Neural cell (in vitro differentiated cells): Measurements from ENCODE around the gene LTBP1. TPM values are rescaled to one million over a fixed set of nuclear protein-coding genes. Genes with fewer than 3 reads are reported as not detected.
"Not testable (repeated sequence)": the region's sequence is repeated elsewhere in the genome, so short reads cannot be mapped to it uniquely, and the experiment has no call there.

ENCODE experiments used
- H2AFZ ChIP-seq: fragments of 200-600, 300-800 bp; sonication (generic), shearing (Covaris generic); 2 replicates; pipeline ENCODE4 v1.6.0; 2014; ENCODE audit warnings: low read depth, mild to moderate bottlenecking, antibody characterized with exemption, low read length, moderate library complexity
- H3F3A ChIP-seq: fragments of 200-600 bp; shearing (Covaris generic); 2 replicates; pipeline ENCODE4 v1.6.1; 2016; ENCODE audit warnings: mild to moderate bottlenecking, moderate library complexity, mixed read lengths, antibody characterized with exemption, low read length; ENCODE audit not compliant: insufficient read depth, poor library complexity, severe bottlenecking
- H3K27ac ChIP-seq: fragments of 200-600, 300-800 bp; sonication (generic), shearing (Covaris generic); 2 replicates; pipeline ENCODE4 v1.5.1; 2014; ENCODE audit warnings: mild to moderate bottlenecking, low read length, moderate library complexity
- H3K27me3 ChIP-seq: fragments of 300-800, 200-600 bp; sonication (generic), shearing (Covaris generic); 2 replicates; pipeline ENCODE4 v1.6.0; 2014; ENCODE audit warnings: mild to moderate bottlenecking, low read depth, low read length, moderate library complexity; ENCODE audit not compliant: insufficient read depth
- H3K36me3 ChIP-seq: fragments of 300-800, 200-600 bp; sonication (generic), shearing (Covaris generic); 2 replicates; pipeline ENCODE4 v1.5.1; 2014; ENCODE audit warnings: mild to moderate bottlenecking, antibody characterized with exemption, low read length, moderate library complexity; ENCODE audit not compliant: insufficient read depth
- H3K4me2 ChIP-seq: fragments of 300-800, 200-600 bp; sonication (generic), shearing (Covaris generic); 2 replicates; pipeline ENCODE4 v1.6.0; 2014; ENCODE audit warnings: mild to moderate bottlenecking, low read length
- H3K4me3 ChIP-seq: fragments of 300-800, 200-600 bp; sonication (generic), shearing (Covaris generic); 2 replicates; pipeline ENCODE4 v1.5.1; 2014; ENCODE audit warnings: mild to moderate bottlenecking, low read length, moderate library complexity
- H3K79me2 ChIP-seq: fragments of 200-600 bp; shearing (Covaris generic); replicated peaks from 2 replicates; pipeline ENCODE4 v1.6.0; 2014; ENCODE audit warnings: mild to moderate bottlenecking, low read length, moderate library complexity; ENCODE audit not compliant: insufficient read depth
- H3K9ac ChIP-seq: fragments of 300-800, 200-600 bp; sonication (generic), shearing (Covaris generic); 2 replicates; pipeline ENCODE4 v1.6.1; 2016; ENCODE audit warnings: mild to moderate bottlenecking, low read length, mixed read lengths
- H3K9me2 ChIP-seq: fragments of 200-600 bp; shearing (Covaris generic); 2 replicates; pipeline ENCODE4 v1.6.1; 2016; ENCODE audit warnings: mild to moderate bottlenecking, low read length, mixed read lengths; ENCODE audit not compliant: insufficient read depth
- H3K9me3 ChIP-seq: fragments of 200-600, 300-800 bp; sonication (generic), shearing (Covaris generic); 2 replicates; pipeline ENCODE4 v1.6.1; 2016; ENCODE audit warnings: mild to moderate bottlenecking, mixed run types, low read length, moderate library complexity, mixed read lengths
- H4K20me1 ChIP-seq: fragments of 200-600 bp; shearing (Covaris generic); 2 replicates; pipeline ENCODE4 v1.6.1; 2016; ENCODE audit warnings: mild to moderate bottlenecking, mixed run types; ENCODE audit not compliant: insufficient read depth
- CTCF ChIP-seq: fragments of 450-650 bp; IDR thresholded peaks from 2 replicates; pipeline ENCODE4 v1.5.1; 2014; ENCODE audit warnings: antibody characterized with exemption, mild to moderate bottlenecking, moderate library complexity; ENCODE audit not compliant: poor library complexity, severe bottlenecking
- EP300 ChIP-seq: fragments of 450-650 bp; conservative IDR thresholded peaks from 2 replicates; pipeline ENCODE4 v1.6.1; 2014; ENCODE audit warnings: antibody characterized with exemption, mild to moderate bottlenecking, moderate library complexity; ENCODE audit not compliant: poor library complexity, severe bottlenecking
- EZH2 ChIP-seq: fragments of 200-600, 300-800 bp; shearing (Covaris generic), sonication (generic); IDR thresholded peaks from 2 replicates; pipeline ENCODE4 v1.6.1; 2014; ENCODE audit warnings: antibody characterized with exemption, low read length, borderline replicate concordance, mild to moderate bottlenecking; ENCODE audit not compliant: insufficient read depth, poor library complexity, severe bottlenecking
- MXI1 ChIP-seq: fragments of 450-650 bp; conservative IDR thresholded peaks from 2 replicates; pipeline ENCODE4 v1.6.1; 2014; ENCODE audit warnings: antibody characterized with exemption, mild to moderate bottlenecking; ENCODE audit not compliant: poor library complexity, severe bottlenecking
- POLR2AphosphoS5 ChIP-seq: IDR thresholded peaks from 2 replicates; pipeline ENCODE4 v1.6.1; 2012
- RAD21 ChIP-seq: fragments of 450-650 bp; conservative IDR thresholded peaks from 2 replicates; pipeline ENCODE4 v1.6.1; 2014; ENCODE audit warnings: antibody characterized with exemption, mild to moderate bottlenecking, moderate library complexity
- REST ChIP-seq: IDR thresholded peaks from 2 replicates; pipeline ENCODE4 v1.6.1; 2012; ENCODE audit warnings: borderline replicate concordance
- SMC3 ChIP-seq: fragments of 450-650 bp; conservative IDR thresholded peaks from 2 replicates; pipeline ENCODE4 v1.6.1; 2014; ENCODE audit warnings: antibody characterized with exemption, mild to moderate bottlenecking, moderate library complexity; ENCODE audit not compliant: poor library complexity
- TAF1 ChIP-seq: IDR thresholded peaks from 2 replicates; pipeline ENCODE4 v1.6.1; 2012; ENCODE audit warnings: low read depth
- polyA plus RNA-seq: library from polyadenylated mRNA; depleted of rRNA; stranded (reverse); fragments of >200 nt; gene quantifications from 2 replicates; pipeline ENCODE4 v1.2.3, GENCODE V29; 2014

LTBP1 gene
- polyA plus RNA-seq, 1 donor from 2014 or later = 1.8 TPM

GRCh38 chr2:33441235-33441810 lies 494.6 kb downstream of the LTBP1 start:
- Histone ChIP-seq H3K9ac (no peak overlapping the region), H3K9me3 (no peaks in the 10 kb centered on the region), H4K20me1 (no peaks in the 10 kb centered on the region), H3K27ac (no peak overlapping the region), H3K36me3 (no peaks in the 10 kb centered on the region), H3K4me3 (no peak overlapping the region), H3F3A (no peaks in the 10 kb centered on the region), H3K27me3 (no peaks in the 10 kb centered on the region), H3K79me2 (no peaks in the 10 kb centered on the region), H3K9me2 (no peaks in the 10 kb centered on the region), H2AFZ (no peak overlapping the region), H3K4me2 (no peak overlapping the region)
- peak; percentile 77 for TF ChIP-seq CTCF
- TF ChIP-seq POLR2AphosphoS5 = no peak
- no peak for TF ChIP-seq EP300
- TF ChIP-seq EZH2 = no peak
- TF ChIP-seq MXI1 = no peak
- TF ChIP-seq REST = no peak
- peak; percentile 87 for TF ChIP-seq RAD21
- no peak for TF ChIP-seq TAF1
- TF ChIP-seq SMC3 = peak; percentile 83

- H3K9ac ChIP-seq, H3K4me2 ChIP-seq, H3K27me3 ChIP-seq, H3K79me2 ChIP-seq, H3K4me3 ChIP-seq, H2AFZ ChIP-seq, H3K9me2 ChIP-seq, H3K27ac ChIP-seq, H3K36me3 ChIP-seq, H3K9me3 ChIP-seq, H3F3A ChIP-seq, H4K20me1 ChIP-seq: not testable (repeated sequence)
Observed at GRCh38 chr2:33442052-33442451, 495.3 kb downstream of the LTBP1 start.
